Chondrocyte (in vitro differentiated cells): ENCODE results near the gene ANKRD12. TPM values are rescaled to one million over a fixed set of nuclear protein-coding genes. Genes with fewer than 3 reads are reported as not detected.
A peak's percentile ranks its signal among the peaks of the same experiment; 100 is the strongest.

Experiments
- DNase-seq: peaks from one replicate; pipeline ENCODE4 v3.0.0; 2021; ENCODE audit warnings: mixed read lengths, low spot score
- H3K27ac Mint-ChIP-seq: one replicate; pipeline ENCODE4 v1.8.0; 2021; ENCODE audit warnings: mild to moderate bottlenecking, moderate library complexity, mixed read lengths; ENCODE audit not compliant: unreplicated experiment
- H3K27me3 Mint-ChIP-seq: 2 replicates; pipeline ENCODE4 v1.8.0; 2021; ENCODE audit warnings: low read depth, mixed read lengths
- H3K36me3 Mint-ChIP-seq: 2 replicates; pipeline ENCODE4 v1.8.0; 2021; ENCODE audit warnings: low read depth, mixed read lengths
- H3K4me1 Mint-ChIP-seq: 2 replicates; pipeline ENCODE4 v1.8.0; 2021; ENCODE audit warnings: low read depth, mild to moderate bottlenecking, mixed read lengths
- H3K4me3 Mint-ChIP-seq: one replicate; pipeline ENCODE4 v1.8.0; 2021; ENCODE audit warnings: mild to moderate bottlenecking, moderate library complexity, mixed read lengths; ENCODE audit not compliant: unreplicated experiment
- H3K9me3 Mint-ChIP-seq: 2 replicates; pipeline ENCODE4 v1.8.0; 2021; ENCODE audit warnings: low read depth, mixed read lengths
- total RNA-seq: library from RNA; stranded (reverse); gene quantifications from 3 replicates; pipeline ENCODE4 v1.2.1, GENCODE V29; 2021
- TF ChIP-seq, protein P1 (sequence below): fragments of 200-600 bp; sonication (generic); IDR thresholded peaks from 2 replicates; pipeline ENCODE4 v1.5.0; 2021; ENCODE audit warnings: antibody characterized with exemption, mild to moderate bottlenecking, moderate library complexity

The ANKRD12 gene
- total RNA-seq, 1 donor from 2014 or later: 34.0 TPM

DNA sequence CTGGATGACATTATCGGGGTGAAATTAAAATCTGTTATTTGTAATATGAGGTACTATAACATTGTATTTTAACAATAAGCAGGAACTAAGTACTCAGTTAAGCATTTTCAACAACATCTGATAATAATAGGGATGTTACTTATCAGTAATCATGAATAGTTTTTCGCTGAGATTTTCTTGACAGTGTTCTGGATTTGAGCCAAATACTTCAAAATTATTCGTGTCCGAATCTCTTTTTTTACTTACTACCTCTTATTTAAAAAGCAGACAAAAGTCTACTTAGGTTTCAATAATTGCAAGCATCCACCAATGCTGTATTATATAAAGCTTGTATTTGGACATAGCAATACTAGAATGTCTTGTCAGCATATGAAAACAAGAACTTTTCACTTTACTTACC, 6.4 kb upstream of the ANKRD12 start:
- no peak overlapping the region for H3K27ac Mint-ChIP-seq
- no peak overlapping the region for H3K4me3 Mint-ChIP-seq
- no peaks in the 10 kb centered on the region for H3K9me3 Mint-ChIP-seq
- no peaks in the 10 kb centered on the region for H3K27me3 Mint-ChIP-seq
- TF ChIP-seq, protein P1, sequence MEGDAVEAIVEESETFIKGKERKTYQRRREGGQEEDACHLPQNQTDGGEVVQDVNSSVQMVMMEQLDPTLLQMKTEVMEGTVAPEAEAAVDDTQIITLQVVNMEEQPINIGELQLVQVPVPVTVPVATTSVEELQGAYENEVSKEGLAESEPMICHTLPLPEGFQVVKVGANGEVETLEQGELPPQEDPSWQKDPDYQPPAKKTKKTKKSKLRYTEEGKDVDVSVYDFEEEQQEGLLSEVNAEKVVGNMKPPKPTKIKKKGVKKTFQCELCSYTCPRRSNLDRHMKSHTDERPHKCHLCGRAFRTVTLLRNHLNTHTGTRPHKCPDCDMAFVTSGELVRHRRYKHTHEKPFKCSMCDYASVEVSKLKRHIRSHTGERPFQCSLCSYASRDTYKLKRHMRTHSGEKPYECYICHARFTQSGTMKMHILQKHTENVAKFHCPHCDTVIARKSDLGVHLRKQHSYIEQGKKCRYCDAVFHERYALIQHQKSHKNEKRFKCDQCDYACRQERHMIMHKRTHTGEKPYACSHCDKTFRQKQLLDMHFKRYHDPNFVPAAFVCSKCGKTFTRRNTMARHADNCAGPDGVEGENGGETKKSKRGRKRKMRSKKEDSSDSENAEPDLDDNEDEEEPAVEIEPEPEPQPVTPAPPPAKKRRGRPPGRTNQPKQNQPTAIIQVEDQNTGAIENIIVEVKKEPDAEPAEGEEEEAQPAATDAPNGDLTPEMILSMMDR: no peak
- peaks cover 17% of the 10 kb centered on the region for H3K4me1 Mint-ChIP-seq
- H3K36me3 Mint-ChIP-seq: peaks cover 14% of the 10 kb centered on the region
- no peak for DNase-seq

DNA sequence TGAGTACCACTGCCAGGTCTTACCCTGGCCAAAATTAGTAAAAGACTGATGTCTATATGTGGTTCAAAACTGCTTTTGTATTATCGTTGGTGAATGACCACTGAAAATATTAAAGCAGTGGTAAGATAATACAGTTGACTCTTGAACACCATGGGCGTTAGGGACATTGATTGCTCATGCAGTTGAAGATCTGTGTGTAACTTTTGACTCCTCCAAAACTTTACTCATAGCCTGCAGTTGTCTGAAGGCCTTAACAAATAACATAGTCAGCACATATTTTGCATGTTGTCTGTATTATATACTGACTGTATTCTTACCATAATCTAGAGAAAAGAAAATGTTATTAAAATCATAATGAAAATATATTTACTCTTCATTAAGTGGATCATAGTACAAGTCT, 5.8 kb upstream of the ANKRD12 start:
- H3K4me1 Mint-ChIP-seq: peaks cover 17% of the 10 kb centered on the region
- H3K9me3 Mint-ChIP-seq: no peaks in the 10 kb centered on the region
- no peak overlapping the region for H3K27ac Mint-ChIP-seq
- no peak overlapping the region for H3K4me3 Mint-ChIP-seq
- no peak for DNase-seq
- H3K27me3 Mint-ChIP-seq: no peaks in the 10 kb centered on the region
- TF ChIP-seq, protein P1: no peak
- peaks cover 14% of the 10 kb centered on the region for H3K36me3 Mint-ChIP-seq

DNA sequence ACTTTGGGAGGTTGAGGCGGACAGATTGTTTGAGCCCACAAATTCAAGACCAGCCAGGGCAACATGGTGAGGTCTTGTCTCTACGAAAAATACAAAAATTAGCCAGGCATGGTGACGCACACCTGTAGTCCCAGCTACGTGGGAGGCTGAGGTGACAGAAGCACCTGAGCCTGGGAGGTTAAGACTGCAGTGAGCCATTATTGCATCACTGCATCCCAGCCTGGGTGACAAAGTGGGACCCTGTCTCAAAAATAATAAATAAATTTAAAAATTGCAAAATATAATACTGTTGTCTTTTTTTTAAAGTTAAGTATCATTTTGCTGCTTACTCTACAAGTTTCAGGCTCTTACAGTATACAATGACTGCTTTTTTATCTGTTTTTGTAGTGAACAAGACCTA, 4.0 kb upstream of the ANKRD12 start:
- Mint-ChIP-seq H3K4me3 (no peak overlapping the region), H3K4me1 (peaks cover 15% of the 10 kb centered on the region), H3K27ac (no peak overlapping the region), H3K36me3 (peaks cover 10% of the 10 kb centered on the region), H3K27me3 (no peaks in the 10 kb centered on the region), H3K9me3 (no peaks in the 10 kb centered on the region)
- TF ChIP-seq, protein P1: no peak
- DNase-seq: no peak

DNA sequence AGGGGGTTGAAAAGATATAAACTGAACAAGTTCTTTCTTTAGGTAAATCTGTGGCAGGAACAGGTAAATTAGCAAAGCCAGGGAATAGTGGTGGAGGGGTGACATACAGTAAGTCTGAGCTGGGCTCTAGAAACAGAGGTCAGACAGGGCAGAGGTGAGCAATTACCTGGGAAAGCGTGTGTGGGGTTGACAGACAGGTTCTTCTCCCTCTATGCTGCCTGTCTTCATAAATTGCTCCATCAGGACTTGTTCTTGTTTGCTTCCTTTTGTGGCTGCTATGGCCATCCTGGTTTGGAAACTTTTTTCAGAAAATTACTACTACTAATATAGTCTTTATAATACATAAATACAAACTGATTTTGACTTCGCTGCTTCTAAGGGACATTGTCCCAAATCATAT, 3.4 kb upstream of the ANKRD12 start:
- TF ChIP-seq, protein P1: no peak
- peak overlapping the region; percentile 66 for H3K27ac Mint-ChIP-seq
- no peak for DNase-seq
- no peaks in the 10 kb centered on the region for H3K27me3 Mint-ChIP-seq
- H3K36me3 Mint-ChIP-seq: peaks cover 7% of the 10 kb centered on the region
- no peak overlapping the region for H3K4me3 Mint-ChIP-seq
- no peaks in the 10 kb centered on the region for H3K9me3 Mint-ChIP-seq
- peaks cover 15% of the 10 kb centered on the region for H3K4me1 Mint-ChIP-seq

DNA sequence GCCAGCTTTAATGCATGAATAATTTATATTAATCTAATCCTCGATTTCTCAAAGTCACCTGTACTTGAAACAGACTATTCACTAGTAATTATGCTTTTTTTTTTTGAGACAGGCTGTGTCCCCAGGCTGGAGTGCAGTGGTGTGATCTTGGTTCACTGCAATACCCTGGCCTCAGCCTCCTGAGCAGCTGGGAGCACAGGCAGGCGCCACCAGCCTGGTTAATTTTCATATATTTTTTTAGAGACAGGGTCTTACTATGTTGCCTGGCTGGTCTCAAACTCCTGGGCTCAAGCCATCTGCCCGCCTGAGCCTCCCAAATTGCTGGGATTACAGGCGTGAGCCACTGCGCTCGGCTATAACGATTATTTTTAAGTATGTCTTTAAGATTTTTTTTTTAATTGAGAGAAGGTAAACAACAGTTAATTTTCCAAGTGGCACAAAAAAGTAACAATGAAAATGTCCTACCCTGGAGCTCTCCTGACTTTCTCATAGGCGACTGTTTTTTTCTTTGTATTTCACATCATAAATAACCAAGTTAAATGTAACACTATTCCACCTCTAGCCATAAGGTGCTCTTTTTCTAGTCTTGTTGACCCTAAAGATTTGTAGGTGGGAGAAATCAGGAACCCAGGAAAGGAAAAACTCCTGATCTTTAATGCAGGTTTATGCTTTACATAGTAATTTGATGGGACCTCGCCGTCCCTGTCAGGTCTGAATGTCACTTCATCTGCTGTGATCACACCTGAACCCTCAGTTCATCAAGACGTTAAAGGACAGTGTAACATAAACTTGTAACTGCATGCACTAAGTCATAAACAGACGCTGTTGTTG, 1.3 kb upstream of the ANKRD12 start:
- Mint-ChIP-seq H3K9me3 (no peaks in the 10 kb centered on the region), H3K27me3 (no peaks in the 10 kb centered on the region), H3K4me1 (peaks cover 36% of the 10 kb centered on the region), H3K36me3 (no peaks in the 10 kb centered on the region), H3K4me3 (peak overlapping the region; percentile 97), H3K27ac (peak overlapping the region; percentile 74)
- DNase-seq: no peak
- TF ChIP-seq, protein P1: no peak
